Measurements from ENCODE around the gene SPSB1.

The SPSB1 gene

DNA sequence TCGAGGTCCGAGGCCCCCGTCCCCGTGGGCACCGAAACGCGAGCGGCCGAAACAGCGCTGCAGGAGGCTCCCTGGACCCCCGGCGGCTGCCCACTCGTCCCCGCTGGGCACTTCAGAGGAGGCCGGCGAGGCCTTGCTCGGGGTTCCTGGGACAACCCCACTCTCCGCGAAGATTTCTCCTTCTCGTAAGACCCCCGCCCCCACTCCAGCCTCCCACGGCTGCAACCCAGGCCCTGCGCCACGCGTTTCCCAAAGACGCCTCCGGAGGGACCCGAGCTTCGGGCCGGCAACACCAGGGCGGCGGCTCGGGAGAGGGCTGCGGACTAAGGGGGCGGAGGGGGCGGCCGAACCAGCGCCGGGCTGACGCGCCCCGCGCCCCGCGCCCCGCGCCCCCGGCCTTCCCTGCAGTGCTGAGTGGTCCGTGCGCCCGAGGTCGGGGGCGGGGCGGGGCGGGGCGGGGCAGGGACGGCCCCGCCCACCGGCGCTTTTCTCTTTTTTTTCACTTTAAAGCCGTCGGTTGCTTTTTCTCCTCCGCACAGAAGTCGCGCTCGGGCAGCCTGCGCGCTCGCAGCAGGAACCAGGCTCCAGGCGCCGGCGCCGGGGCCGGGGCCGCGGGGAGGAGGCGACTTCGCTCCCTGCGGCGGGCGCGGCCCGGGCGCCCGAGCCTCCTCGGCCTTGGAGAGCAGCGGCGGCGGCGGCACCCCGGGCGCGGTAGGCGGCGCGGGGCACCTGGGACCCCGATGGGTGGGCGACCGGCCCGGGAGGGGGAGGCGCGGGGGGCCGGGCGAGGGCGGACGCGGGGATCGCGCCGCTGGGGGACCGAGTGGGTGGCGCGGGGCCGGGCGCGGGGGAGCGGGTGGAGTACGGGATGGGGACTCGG is at the start of gene SPSB1:
TSS of gene SPSB1 (plus strand) at position 534 of the 880 bp plus-strand sequence. CDS start 62,998 bp downstream, outside the sequence.
- peak; percentile 66 for DNase-seq

- no peak for DNase-seq
Measured at GRCh38 chr1:9243066-9243739, 49.5 kb upstream of the SPSB1 start.

GRCh38 chr1:9244501-9245229 is 48.0 kb upstream of the SPSB1 start:
- no peak for DNase-seq

- DNase-seq = no peak
Measured at GRCh38 chr1:9245230-9245619, 47.5 kb upstream of the SPSB1 start.

DNA sequence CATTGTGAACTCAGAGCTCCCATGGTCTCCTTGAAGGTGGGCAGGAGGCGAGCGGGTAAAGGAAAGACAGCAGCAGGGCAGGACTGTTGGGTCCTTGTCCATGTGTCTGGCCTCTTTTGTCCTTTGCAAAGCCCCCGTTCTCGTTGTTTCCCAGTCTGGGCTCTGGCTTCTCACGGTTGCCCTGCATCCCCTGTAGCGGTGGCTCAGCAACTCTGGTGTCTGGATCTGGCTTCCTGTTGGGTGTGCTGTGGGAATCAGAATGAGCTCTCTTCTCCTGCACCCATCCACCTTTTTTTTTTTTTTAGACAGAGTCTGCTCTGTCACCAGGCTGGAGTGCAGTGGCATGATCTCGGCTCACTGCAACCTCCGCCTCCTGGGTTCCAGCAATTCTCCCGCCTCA is 47.0 kb upstream of the SPSB1 start:
- no peak for DNase-seq

GRCh38 chr1:9246215-9246614 is 46.5 kb upstream of the SPSB1 start:
- no peak for DNase-seq

DNA sequence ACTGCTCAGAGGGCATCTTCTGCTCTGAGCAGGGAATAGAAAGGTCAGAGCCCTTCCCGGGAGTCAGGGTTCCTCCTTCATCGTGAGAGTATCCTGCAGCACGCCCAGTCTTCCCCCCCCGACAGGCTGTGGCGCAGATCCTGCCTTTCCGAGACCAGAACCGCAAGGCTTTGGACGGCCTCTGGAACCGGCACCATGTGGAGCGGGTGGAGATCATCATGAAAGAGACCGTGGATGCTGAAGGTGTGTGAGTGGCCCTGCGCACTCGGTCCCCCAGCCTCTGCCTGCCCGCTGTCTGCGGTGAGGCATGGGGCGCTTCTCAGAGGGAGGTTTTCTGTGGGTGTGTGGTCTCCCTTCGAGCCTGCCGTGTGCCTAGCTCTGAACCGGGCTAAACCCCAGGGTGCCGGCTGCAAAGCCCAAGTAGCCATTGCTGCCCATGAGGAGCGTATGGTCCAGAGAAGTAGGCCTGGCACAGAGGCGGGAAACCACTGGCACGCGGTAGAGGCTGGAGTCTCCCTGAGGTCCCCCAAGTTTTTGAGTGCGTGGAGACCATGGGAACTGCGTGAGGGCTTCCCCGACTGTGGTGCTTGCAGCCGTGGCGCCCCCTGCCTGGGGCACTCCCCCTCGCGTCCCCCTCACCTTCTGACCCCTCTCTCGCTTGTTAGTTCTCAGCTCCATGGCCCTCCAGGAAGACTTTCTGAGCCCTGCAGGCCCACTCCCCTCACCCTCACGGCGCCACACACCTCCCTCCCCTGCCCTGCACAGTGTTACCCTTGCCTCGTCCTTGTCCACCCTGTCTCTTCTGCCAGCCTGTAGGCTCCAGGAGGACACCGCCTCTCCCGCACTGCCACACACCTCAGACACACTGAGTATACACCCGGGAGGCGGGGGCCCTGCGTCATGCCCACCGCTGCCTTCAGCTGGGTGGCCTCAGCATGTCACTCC is 45.6 kb upstream of the SPSB1 start:
- no peak for DNase-seq

DNA sequence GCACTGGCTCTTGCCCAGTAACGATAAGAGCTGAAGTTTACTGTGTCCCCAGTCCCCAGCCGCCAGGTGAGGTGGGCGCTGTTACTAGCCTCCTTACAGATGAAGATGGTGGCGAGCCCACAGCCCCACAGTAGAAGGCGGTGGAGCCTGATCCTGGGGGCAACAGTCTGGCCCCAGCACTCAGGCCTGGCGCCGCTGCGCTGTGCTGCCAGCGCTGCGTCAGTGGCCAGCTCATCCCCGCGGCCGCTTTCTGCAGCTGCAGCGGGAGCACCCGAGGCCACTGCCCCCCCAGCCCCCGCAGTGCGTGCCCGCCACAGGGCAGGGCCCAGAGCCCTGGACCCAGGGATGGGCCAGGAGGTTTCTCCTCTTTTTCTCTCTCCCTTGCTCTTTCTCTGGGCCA is 44.8 kb upstream of the SPSB1 start:
- no peak for DNase-seq

- DNase-seq = no peak
Measured at GRCh38 chr1:9248341-9249262, 44.1 kb upstream of the SPSB1 start.

- DNase-seq = no peak
Measured at GRCh38 chr1:9249263-9249533, 43.5 kb upstream of the SPSB1 start.

DNA sequence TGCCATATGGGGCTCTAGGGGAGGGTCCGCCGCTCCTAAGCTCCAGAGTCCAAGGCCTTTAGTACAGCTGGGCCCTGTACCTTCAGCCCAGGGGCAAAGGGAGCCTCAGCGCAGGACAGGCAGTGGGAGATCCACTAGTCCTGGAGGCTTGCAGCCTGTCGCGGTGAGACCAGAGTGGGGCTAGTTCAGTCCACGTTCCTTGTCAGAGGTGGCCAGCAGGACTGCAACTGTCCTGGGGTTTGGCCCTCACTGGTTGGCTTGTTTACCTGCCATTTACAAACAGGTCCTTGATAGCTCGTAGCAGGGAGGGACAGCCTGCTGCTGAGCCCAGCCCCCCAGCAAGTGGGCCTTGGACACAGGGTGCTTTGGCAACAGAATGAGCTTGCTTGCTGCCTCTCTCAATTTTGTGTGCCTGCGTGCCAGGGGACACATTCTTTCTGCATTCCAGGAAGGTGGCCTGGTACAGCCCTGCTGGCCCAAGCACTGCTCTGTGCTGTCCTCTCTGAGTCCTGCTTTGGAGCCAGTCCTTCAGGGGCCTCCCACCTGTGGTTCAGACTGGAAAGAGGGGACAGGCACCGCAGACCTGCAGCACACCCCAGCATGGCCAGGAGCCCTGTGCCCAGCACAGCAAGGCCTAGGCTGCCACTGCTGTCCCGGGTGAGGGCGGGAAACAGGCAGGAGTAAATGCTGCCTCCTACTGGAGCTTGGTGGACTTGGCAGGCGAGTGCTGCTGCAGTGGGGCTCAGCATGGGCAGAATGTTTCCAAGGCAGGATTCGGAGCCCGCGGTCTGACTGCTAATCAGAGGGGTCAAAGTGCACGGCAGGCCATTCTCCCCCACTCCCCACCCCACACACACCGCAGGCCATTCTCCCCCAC is 42.9 kb upstream of the SPSB1 start:
- DNase-seq = peak; percentile 23

- DNase-seq = no peak
Measured at GRCh38 chr1:9250411-9251381, 42.0 kb upstream of the SPSB1 start.

GRCh38 chr1:9251501-9251900 is 41.2 kb upstream of the SPSB1 start:
- DNase-seq = no peak

DNA sequence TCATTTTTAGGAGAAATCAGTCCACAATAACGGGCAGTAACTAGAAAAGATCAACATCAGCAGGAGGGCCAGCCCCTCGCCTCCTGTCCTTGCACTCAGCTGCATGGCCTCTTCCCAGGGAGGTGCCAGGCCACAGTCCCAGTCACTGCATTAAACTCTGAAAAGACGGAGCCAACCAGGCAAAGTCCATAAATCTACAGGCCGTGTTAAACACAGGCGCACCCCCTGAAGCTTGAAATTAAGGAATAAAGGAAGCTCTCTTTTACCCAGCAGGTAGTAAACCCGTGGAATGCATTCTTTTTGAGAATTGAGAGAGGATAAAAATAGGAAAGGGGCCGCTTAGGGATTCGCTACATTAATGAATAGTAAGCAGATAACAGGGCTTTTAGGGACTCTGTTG is 39.7 kb upstream of the SPSB1 start:
- no peak for DNase-seq

- no peak for DNase-seq
Measured at GRCh38 chr1:9253453-9254105, 39.1 kb upstream of the SPSB1 start.

- no peak for DNase-seq
Measured at GRCh38 chr1:9256332-9256731, 36.4 kb upstream of the SPSB1 start.

GRCh38 chr1:9257851-9258250 is 34.8 kb upstream of the SPSB1 start:
- no peak for DNase-seq

DNA sequence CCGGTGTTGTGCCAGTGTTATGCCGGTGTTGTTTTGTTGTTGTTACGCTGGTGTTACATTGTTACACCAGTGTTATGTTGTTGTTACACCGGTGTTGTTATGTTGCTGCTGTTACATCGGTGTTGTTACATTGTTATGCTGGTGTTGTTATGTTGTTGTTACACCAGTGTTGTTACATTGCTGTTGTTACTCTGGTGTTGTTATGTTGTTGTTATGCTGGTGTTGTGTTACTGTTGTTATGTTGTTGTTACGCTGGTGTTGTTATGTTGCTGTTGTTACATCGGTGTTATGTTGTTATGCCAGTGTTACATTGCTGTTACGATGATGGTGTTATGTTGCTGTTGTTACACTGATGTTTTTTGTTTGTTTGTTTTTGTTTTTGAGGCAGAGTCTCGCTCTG is 34.1 kb upstream of the SPSB1 start:
- DNase-seq = no peak

Measured in activated naive CD4-positive, alpha-beta T cell treated with Interleukin-2 at 50 U/mL for 16 hours (primary cell).